SK-N-SH (cell line): ENCODE results near the gene CLMP. TPM values are rescaled to one million over a fixed set of nuclear protein-coding genes. Genes with fewer than 3 reads are reported as not detected.

Experiments used
- CTCF ChIA-PET: fragments of 300-600, 350-600 bp; formaldehyde crosslinking; extraction: SDS; loops from one replicate; lab custom pipeline; 2021; lab: Yijun Ruan, JAX
- POLR2A ChIA-PET: fragments of 350-600 bp; sonication (Branson Sonifier 250); formaldehyde crosslinking; extraction: SDS; loops from one replicate; lab custom pipeline; 2020; ENCODE audit warnings: antibody characterized with exemption, inconsistent platforms; lab: Yijun Ruan, JAX
- DNase-seq: peaks from one replicate; pipeline ENCODE4 v3.0.0; 2012
- H2AFZ ChIP-seq: fragments of 200-600 bp; sonication (generic); 2 replicates; pipeline ENCODE4 v1.8.1; 2016; ENCODE audit warnings: antibody characterized with exemption, mild to moderate bottlenecking, low read depth
- H3F3A ChIP-seq: fragments of 200-600 bp; sonication (generic); replicated peaks from 2 replicates; pipeline ENCODE3; 2016; ENCODE audit warnings: antibody characterized with exemption, mild to moderate bottlenecking; ENCODE audit not compliant: insufficient read depth
- H3K27ac ChIP-seq, 2 experiments: fragments of 200-500 bp in 1 of 2; fragments of 200-600 bp in 1 of 2; sonication (Bioruptor generic) in 1 of 2; sonication (generic), shearing (Covaris generic) in 1 of 2; 2 replicates each; pipeline versions ENCODE4 v1.5.1 to v1.6.1; 2014 to 2016; ENCODE audit warnings: low read depth in 2 of 2, inconsistent platforms in 1 of 2, low read length in 1 of 2, mild to moderate bottlenecking in 1 of 2, mixed read lengths in 1 of 2
- H3K27me3 ChIP-seq: fragments of 200-600 bp; sonication (generic), shearing (Covaris generic); 2 replicates; pipeline ENCODE4 v1.6.1; 2016; ENCODE audit warnings: mixed run types; ENCODE audit not compliant: insufficient read depth
- H3K36me3 ChIP-seq, 2 experiments: fragments of 200-500 bp in 1 of 2; fragments of 200-600 bp in 1 of 2; sonication (Bioruptor generic) in 1 of 2; sonication (generic) in 1 of 2; replicated peaks in 1 of 2; 2 replicates each; pipeline versions ENCODE3 to v1.5.1; 2014 to 2016; ENCODE audit warnings: low read length in 1 of 2, mild to moderate bottlenecking in 1 of 2; ENCODE audit not compliant: insufficient read depth in 2 of 2, control insufficient read depth in 1 of 2
- H3K4me1 ChIP-seq, 2 experiments: fragments of 200-500 bp in 1 of 2; fragments of 200-600 bp in 1 of 2; sonication (Bioruptor generic) in 1 of 2; sonication (generic), shearing (Covaris generic) in 1 of 2; 2 replicates each; pipeline versions ENCODE4 v1.5.1 to v1.6.1; 2014 to 2016; ENCODE audit warnings: low read depth in 1 of 2, low read length in 1 of 2, mixed run types in 1 of 2; ENCODE audit not compliant: insufficient read depth in 2 of 2, control insufficient read depth in 1 of 2
- H3K4me2 ChIP-seq: fragments of 200-600 bp; sonication (generic), shearing (Covaris generic); 2 replicates; pipeline ENCODE4 v1.6.1; 2017; ENCODE audit warnings: mixed run types
- H3K4me3 ChIP-seq, 2 experiments: fragments of 200-500 bp in 1 of 2; fragments of 200-600 bp in 1 of 2; sonication (Bioruptor generic) in 1 of 2; sonication (generic), shearing (Covaris generic) in 1 of 2; 2 replicates each; pipeline versions ENCODE4 v1.5.1 to v1.8.1; 2014 to 2016; ENCODE audit warnings: low read depth in 2 of 2, inconsistent platforms in 1 of 2, low read length in 1 of 2, mild to moderate bottlenecking in 1 of 2, mixed read lengths in 1 of 2, moderate library complexity in 1 of 2
- H3K79me2 ChIP-seq: fragments of 200-600 bp; sonication (generic); 2 replicates; pipeline ENCODE4 v1.8.1; 2017; ENCODE audit warnings: mild to moderate bottlenecking; ENCODE audit not compliant: insufficient read depth
- H3K9ac ChIP-seq: fragments of 200-600 bp; sonication (generic); 2 replicates; pipeline ENCODE4 v1.6.1; 2017; ENCODE audit warnings: mixed run types
- H3K9me2 ChIP-seq: fragments of 200-600 bp; sonication (generic); 2 replicates; pipeline ENCODE4 v1.6.1; 2017; ENCODE audit warnings: mixed run types
- H3K9me3 ChIP-seq: fragments of 200-600 bp; sonication (generic); 2 replicates; pipeline ENCODE4 v1.6.1; 2017; ENCODE audit warnings: mixed run types, mild to moderate bottlenecking, moderate library complexity
- H4K20me1 ChIP-seq: fragments of 200-600 bp; sonication (generic); 2 replicates; pipeline ENCODE4 v1.6.1; 2017; ENCODE audit warnings: mild to moderate bottlenecking, mixed run types; ENCODE audit not compliant: insufficient read depth
- CHD2 ChIP-seq: fragments of 150-350 bp; IDR thresholded peaks from 2 replicates; pipeline ENCODE4 v1.6.1; 2018; ENCODE audit warnings: low read length; ENCODE audit not compliant: partially characterized antibody
- CTCF ChIP-seq: fragments of 200-600 bp; sonication (generic); IDR thresholded peaks from 2 replicates; pipeline ENCODE4 v1.6.1; 2017; ENCODE audit warnings: antibody characterized with exemption, mild to moderate bottlenecking, moderate library complexity
- EP300 ChIP-seq, 2 experiments: IDR thresholded peaks; 2 replicates each; pipeline versions ENCODE4 v1.4.0 to v1.6.1; 2012; ENCODE audit warnings: borderline replicate concordance in 1 of 2, low read depth in 1 of 2, low read length in 1 of 2
- EZH2phosphoT487 ChIP-seq: fragments of 200-600 bp; sonication (generic); IDR thresholded peaks from 2 replicates; pipeline ENCODE4 v1.6.1; 2017; ENCODE audit warnings: low read depth, mixed run types, mild to moderate bottlenecking, antibody characterized with exemption, moderate library complexity, borderline replicate concordance
- FOSL2 ChIP-seq: IDR thresholded peaks from 2 replicates; pipeline ENCODE4 v1.4.0; 2012; ENCODE audit warnings: low read depth, mild to moderate bottlenecking, moderate library complexity, borderline replicate concordance
- FOXJ3 ChIP-seq: sonication (generic); formaldehyde crosslinking; IDR thresholded peaks from 2 replicates; pipeline ENCODE4 v1.5.1; 2020; ENCODE audit warnings: mild to moderate bottlenecking, missing genetic modification reagents
- GABPA ChIP-seq: IDR thresholded peaks from 2 replicates; pipeline ENCODE4 v1.4.0; 2012; ENCODE audit warnings: low read depth, mild to moderate bottlenecking
- IRF3 ChIP-seq: fragments of 150-350 bp; IDR thresholded peaks from 2 replicates; pipeline ENCODE4 v1.6.1; 2016; ENCODE audit warnings: mild to moderate bottlenecking, low read depth, low read length
- JUND ChIP-seq: IDR thresholded peaks from 2 replicates; pipeline ENCODE4 v1.4.0; 2012
- MEF2A ChIP-seq: IDR thresholded peaks from 2 replicates; pipeline ENCODE4 v1.4.0; 2012; ENCODE audit warnings: low read depth, borderline replicate concordance
- MXI1 ChIP-seq: IDR thresholded peaks from 2 replicates; pipeline ENCODE4 v1.6.1; 2012; ENCODE audit warnings: mild to moderate bottlenecking, low read depth, low read length, improper control_type of control experiment
- NRF1 ChIP-seq: IDR thresholded peaks from 2 replicates; pipeline ENCODE4 v1.6.1; 2012; ENCODE audit warnings: low read depth, mild to moderate bottlenecking, low read length
- POLR2AphosphoS5 ChIP-seq: IDR thresholded peaks from 2 replicates; pipeline ENCODE4 v1.6.1; 2012; ENCODE audit warnings: low read depth, low read length
- RAD21 ChIP-seq: IDR thresholded peaks from 2 replicates; pipeline ENCODE4 v1.6.1; 2012; ENCODE audit warnings: mild to moderate bottlenecking, low read length
- RCOR1 ChIP-seq: fragments of 150-350 bp; IDR thresholded peaks from 2 replicates; pipeline ENCODE4 v1.6.1; 2017; ENCODE audit warnings: antibody characterized with exemption, low read length
- REST ChIP-seq: IDR thresholded peaks from 2 replicates; pipeline ENCODE4 v1.6.1; 2012; ENCODE audit warnings: mild to moderate bottlenecking, low read depth, low read length, moderate library complexity
- RFX5 ChIP-seq: IDR thresholded peaks from 2 replicates; pipeline ENCODE4 v1.6.1; 2012; ENCODE audit warnings: mild to moderate bottlenecking, improper control_type of control experiment, low read length
- SIN3A ChIP-seq: IDR thresholded peaks from 2 replicates; pipeline ENCODE4 v1.6.1; 2012; ENCODE audit warnings: low read depth, mild to moderate bottlenecking, low read length, moderate library complexity, borderline replicate concordance
- SMC3 ChIP-seq: IDR thresholded peaks from 2 replicates; pipeline ENCODE4 v1.6.1; 2012; ENCODE audit warnings: low read depth, low read length, improper control_type of control experiment
- TAF1 ChIP-seq: IDR thresholded peaks from 2 replicates; pipeline ENCODE4 v1.6.1; 2012; ENCODE audit warnings: low read depth, mild to moderate bottlenecking, low read length, moderate library complexity, borderline replicate concordance
- TCF12 ChIP-seq: IDR thresholded peaks from 2 replicates; pipeline ENCODE4 v1.4.0; 2012
- YY1 ChIP-seq: IDR thresholded peaks from 2 replicates; pipeline ENCODE4 v1.4.0; 2012; ENCODE audit warnings: low read depth, mild to moderate bottlenecking
- WGBS: methylation state at CpG from one replicate; pipeline ENCODE4 v1.1.6; 2017; ENCODE audit warnings: low lambda C conversion rate; 5-methylcytosine and 5-hydroxymethylcytosine counted together
- polyA plus RNA-seq, 3 experiments: library from polyadenylated mRNA; depleted of rRNA; stranded (reverse); fragments of >200 nt; gene quantifications; 2 replicates each; pipeline ENCODE4 v1.2.3, GENCODE V29; 2012
- TF ChIP-seq, protein P1 (sequence below): IDR thresholded peaks from 2 replicates; pipeline ENCODE4; 2012
- TF ChIP-seq, protein P2 (sequence below): IDR thresholded peaks from 2 replicates; pipeline ENCODE4 v1.4.0; 2012; ENCODE audit warnings: low read depth, borderline replicate concordance

Gene CLMP
- polyA plus RNA-seq, 1 of the 3 experiments (the other 2 are of a cell fraction), result 61.9 TPM

- Histone ChIP-seq H3K79me2 (peaks cover 69% of the 10 kb centered on the region), H3K9me3 (no peaks in the 10 kb centered on the region), H3K36me3 (peaks cover 6 to 22% of the 10 kb centered on the region in 2 experiments), H3K4me2 (peak overlapping the region; percentile 65), H3K27ac (peak overlapping the region; percentile 68 to 88), H3K9ac (peak overlapping the region; percentile 34; the same call in 1 of the 2 replicates), H2AFZ (no peak overlapping the region), H3K4me1 (peaks cover 3 to 65% of the 10 kb centered on the region in 2 experiments; a peak in 3 of 4 replicates), H4K20me1 (no peaks in the 10 kb centered on the region; the same call in 1 of the 2 replicates), H3F3A (peaks cover 45% of the 10 kb centered on the region), H3K4me3 (no peak overlapping the region), H3K27me3 (no peaks in the 10 kb centered on the region), H3K9me2 (no peaks in the 10 kb centered on the region)
- 21% methylated on average over 4 of the region's 4 CpGs for WGBS
- no peak for DNase-seq
- ChIA-PET CTCF (interaction anchor here (0.8 to 2.5 kb wide), 4 partner anchors 10 to 305 kb away, joined by 3 to 10 read pairs (median 4); no protein-coding TSS in a partner anchor), POLR2A (interaction anchor here (1.5 kb wide), 1 partner anchor 36 kb away, joined by 4 read pairs; no protein-coding TSS in a partner anchor)
- TF ChIP-seq SMC3, result no peak
- TF ChIP-seq FOXJ3, result no peak
- TF ChIP-seq, protein P1, sequence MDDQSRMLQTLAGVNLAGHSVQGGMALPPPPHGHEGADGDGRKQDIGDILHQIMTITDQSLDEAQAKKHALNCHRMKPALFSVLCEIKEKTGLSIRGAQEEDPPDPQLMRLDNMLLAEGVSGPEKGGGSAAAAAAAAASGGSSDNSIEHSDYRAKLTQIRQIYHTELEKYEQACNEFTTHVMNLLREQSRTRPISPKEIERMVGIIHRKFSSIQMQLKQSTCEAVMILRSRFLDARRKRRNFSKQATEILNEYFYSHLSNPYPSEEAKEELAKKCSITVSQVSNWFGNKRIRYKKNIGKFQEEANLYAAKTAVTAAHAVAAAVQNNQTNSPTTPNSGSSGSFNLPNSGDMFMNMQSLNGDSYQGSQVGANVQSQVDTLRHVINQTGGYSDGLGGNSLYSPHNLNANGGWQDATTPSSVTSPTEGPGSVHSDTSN, result peak; percentile 64; the same call in 1 of the 2 replicates
- no peak for TF ChIP-seq TAF1
- TF ChIP-seq RFX5, result no peak
- no peak for TF ChIP-seq SIN3A
- TF ChIP-seq MEF2A, result peak; percentile 78; the same call in 1 of the 2 replicates
- no peak for TF ChIP-seq NRF1
- no peak for TF ChIP-seq CTCF
- no peak for TF ChIP-seq MXI1
- no peak for TF ChIP-seq RCOR1
- peak; percentile 87 for TF ChIP-seq FOSL2
- TF ChIP-seq REST, result peak; percentile 4; the same call in 1 of the 2 replicates
- TF ChIP-seq GABPA, result no peak
- TF ChIP-seq, protein P2, sequence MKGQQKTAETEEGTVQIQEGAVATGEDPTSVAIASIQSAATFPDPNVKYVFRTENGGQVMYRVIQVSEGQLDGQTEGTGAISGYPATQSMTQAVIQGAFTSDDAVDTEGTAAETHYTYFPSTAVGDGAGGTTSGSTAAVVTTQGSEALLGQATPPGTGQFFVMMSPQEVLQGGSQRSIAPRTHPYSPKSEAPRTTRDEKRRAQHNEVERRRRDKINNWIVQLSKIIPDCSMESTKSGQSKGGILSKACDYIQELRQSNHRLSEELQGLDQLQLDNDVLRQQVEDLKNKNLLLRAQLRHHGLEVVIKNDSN, result no peak
- TF ChIP-seq POLR2AphosphoS5, result peak; percentile 67; the same call in 1 of the 2 replicates
- TF ChIP-seq TCF12, result peak; percentile 97
- no peak for TF ChIP-seq IRF3
- peak; percentile 88 for TF ChIP-seq JUND
- no peak for TF ChIP-seq RAD21
- TF ChIP-seq CHD2, result no peak
- peak in 1 of 2 experiments; percentile 98; a peak in 2 of 4 replicates for TF ChIP-seq EP300 (IDR thresholded peaks at IDR 0.05; ENCODE audit: borderline replicate concordance in 1 of 2, low read depth in 1 of 2, low read length in 1 of 2)
- TF ChIP-seq EZH2phosphoT487, result no peak
- TF ChIP-seq YY1, result peak; percentile 53; the same call in 1 of the 2 replicates
Measured at GRCh38 chr11:123173040-123173855, 21.8 kb downstream of the CLMP start.
